Thoracic aorta endothelial cell (primary cell): Measurements from ENCODE around the gene CCDC154. TPM values are rescaled to one million over a fixed set of nuclear protein-coding genes. Genes with fewer than 3 reads are reported as not detected.

Experiments used
- total RNA-seq: library from RNA; depleted of rRNA; stranded (reverse); fragments of >200 nt; gene quantifications from 2 replicates; pipeline ENCODE4 v1.2.3, GENCODE V29; 2012

CCDC154 gene
- total RNA-seq: 0.07 TPM in 1 of 2 replicates, not detected in the other

GRCh38 chr16:1443980-1444729 lies at the start of gene CCDC154:
Gene CCDC154 (minus strand): TSS chr16:1444556. CDS start chr16:1444322, 234 bp downstream.

GRCh38 chr16:1492923-1493745 lies 48.8 kb upstream of the CCDC154 start, which contains the start of gene TELO2:
Gene TELO2 (plus strand): TSS chr16:1493360. CDS start chr16:1494282, 922 bp downstream.

GRCh38 chr16:1488619-1489018 lies 44.3 kb upstream of the CCDC154 start, which contains the start of gene PTX4:
Gene PTX4 (minus strand): TSS chr16:1488944. CDS start chr16:1488909, 35 bp downstream.

GRCh38 chr16:1474796-1475551 lies 30.6 kb upstream of the CCDC154 start, which contains the start of gene CLCN7:
Gene CLCN7 (minus strand): TSS chr16:1475028. CDS start chr16:1474974, 54 bp downstream.

GRCh38 chr16:1430759-1431496 lies 13.4 kb downstream of the CCDC154 start, which contains the start of gene PERCC1:
Gene PERCC1 (plus strand): TSS chr16:1431078. CDS start chr16:1432594, 1,516 bp downstream.

GRCh38 chr16:1414532-1415260 lies 29.7 kb downstream of the CCDC154 start, which contains the start of gene UNKL:
Gene UNKL (minus strand): TSS chr16:1414704. CDS start chr16:1414691, 13 bp downstream.

Other genes with a start within 250 kb of the CCDC154 start
- not detected in 2 replicates for gene TPSG1, start 219.3 kb downstream of the CCDC154 start, total RNA-seq
- gene TPSB2, start 214.4 kb downstream of the CCDC154 start, total RNA-seq: not detected in 2 replicates
- gene TPSAB1, start 203.9 kb downstream of the CCDC154 start, total RNA-seq: not detected in 2 replicates
- gene TPSD1, start 188.5 kb downstream of the CCDC154 start, total RNA-seq: not detected in 2 replicates
- 82.0 and 102 TPM in 2 replicates for gene UBE2I, start 134.9 kb downstream of the CCDC154 start, total RNA-seq
- gene BAIAP3, start 110.9 kb downstream of the CCDC154 start, total RNA-seq: 0.29 and 0.53 TPM in 2 replicates
- gene TSR3, start 92.7 kb downstream of the CCDC154 start, total RNA-seq: 49.1 and 49.2 TPM in 2 replicates
- gene GNPTG, start 92.6 kb downstream of the CCDC154 start, total RNA-seq: 18.5 and 23.9 TPM in 2 replicates
- 12.1 and 17.7 TPM in 2 replicates for gene UNKL, start 29.9 kb downstream of the CCDC154 start, total RNA-seq
- 10.8 and 13.1 TPM in 2 replicates for gene UQCC4, start 23.8 kb downstream of the CCDC154 start, total RNA-seq
- not detected in 2 replicates for gene PERCC1, start 13.5 kb downstream of the CCDC154 start, total RNA-seq
- 48.3 and 62.9 TPM in 2 replicates for gene CLCN7, start 30.5 kb upstream of the CCDC154 start, total RNA-seq
- gene PTX4, start 44.4 kb upstream of the CCDC154 start, total RNA-seq: not detected in 2 replicates
- gene TELO2, start 48.8 kb upstream of the CCDC154 start, total RNA-seq: 28.6 and 28.8 TPM in 2 replicates
- 14.9 and 24.1 TPM in 2 replicates for gene TMEM204, start 89.1 kb upstream of the CCDC154 start, total RNA-seq
- gene IFT140, start 167.5 kb upstream of the CCDC154 start, total RNA-seq: 14.0 and 14.6 TPM in 2 replicates
- 16.0 and 20.3 TPM in 2 replicates for gene CRAMP1, start 167.8 kb upstream of the CCDC154 start, total RNA-seq
- 70.2 and 72.1 TPM in 2 replicates for gene JPT2, start 233.7 kb upstream of the CCDC154 start, total RNA-seq